Measurements from ENCODE around the gene CLCN7.

The CLCN7 gene

DNA sequence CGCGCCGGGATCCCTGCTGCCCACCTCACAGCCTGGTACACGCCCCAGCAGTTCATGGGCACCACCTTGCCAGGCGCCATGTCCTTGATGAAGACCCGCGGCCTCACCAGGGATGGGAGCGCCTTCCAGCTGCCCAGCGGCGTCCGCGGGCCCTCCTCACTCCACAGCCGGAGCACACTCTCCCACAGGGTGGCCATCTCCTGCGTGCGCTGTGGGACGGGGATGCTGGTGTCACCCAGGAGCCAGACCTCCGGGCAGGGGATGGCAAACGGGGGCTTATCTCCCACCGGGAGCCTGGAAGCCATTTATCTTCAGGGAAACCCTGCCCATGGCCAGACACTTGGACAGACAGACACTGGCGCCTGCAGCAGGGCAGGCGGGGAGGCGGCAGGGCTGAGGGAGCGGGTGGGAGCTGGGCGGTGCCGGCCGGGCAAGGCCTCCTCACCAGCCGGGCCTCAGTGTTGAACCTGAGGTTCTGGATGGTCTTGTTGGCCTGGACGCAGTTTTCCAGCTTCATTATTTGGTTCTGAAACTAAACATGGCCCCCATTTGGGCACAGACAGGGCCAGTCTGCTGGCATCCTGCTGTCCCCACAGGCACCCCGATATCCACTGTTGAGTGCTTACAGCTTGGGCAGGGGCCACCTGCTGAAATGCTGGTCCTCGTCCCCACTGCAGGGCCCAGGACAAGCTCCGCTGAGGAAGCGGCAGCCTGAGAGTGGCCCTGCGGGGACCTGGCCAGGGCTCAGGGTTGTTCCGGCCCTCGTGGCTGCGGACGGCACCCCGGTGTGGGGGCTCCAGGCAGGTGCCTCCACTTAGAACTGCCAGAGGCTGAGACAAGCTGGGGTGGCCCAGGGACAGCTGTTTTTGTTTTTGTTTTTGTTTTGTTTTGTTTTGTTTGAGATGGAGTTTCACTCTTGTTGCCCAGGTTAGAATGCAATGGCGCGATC is 39.9 kb downstream of the CLCN7 start:
- Mint-ChIP-seq H3K27me3 (peaks cover 22% of the 10 kb centered on the region), H3K27ac (no peak overlapping the region), H3K4me3 (no peak overlapping the region), H3K36me3 (ENCODE audit: low read depth) (peaks cover 49% of the 10 kb centered on the region), H3K4me1 (ENCODE audit: low read depth) (no peaks in the 10 kb centered on the region), H3K9me3 (no peaks in the 10 kb centered on the region)
- intact Hi-C loops (cut with micrococcal nuclease) = no loop called here

- Mint-ChIP-seq H3K4me1 (ENCODE audit: low read depth) (no peaks in the 10 kb centered on the region), H3K27ac (no peak overlapping the region), H3K27me3 (peaks cover 27% of the 10 kb centered on the region), H3K36me3 (ENCODE audit: low read depth) (peaks cover 40% of the 10 kb centered on the region), H3K9me3 (no peaks in the 10 kb centered on the region), H3K4me3 (no peak overlapping the region)
- intact Hi-C loops (cut with micrococcal nuclease) = no loop called here
Measured at GRCh38 chr16:1433756-1434155, 41.1 kb downstream of the CLCN7 start.

DNA sequence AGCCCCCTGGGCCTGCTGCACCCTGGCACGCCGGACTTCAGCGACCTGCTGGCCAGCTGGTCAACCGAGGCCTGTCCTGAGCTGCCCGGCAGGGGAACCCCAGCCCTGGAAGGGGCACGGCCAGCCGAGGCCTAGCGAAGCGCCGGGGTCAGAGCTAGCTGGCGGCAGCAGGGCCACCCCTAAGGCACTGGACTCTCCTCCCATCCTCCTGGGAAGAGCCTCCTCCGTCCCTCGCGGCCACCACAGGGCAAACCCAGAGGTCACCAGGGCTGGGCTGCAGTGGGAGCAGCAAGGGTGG is 41.6 kb downstream of the CLCN7 start:
- no peak overlapping the region for H3K27ac Mint-ChIP-seq
- intact Hi-C loops (cut with micrococcal nuclease) = no loop called here
- no peak overlapping the region for H3K4me3 Mint-ChIP-seq
- no peaks in the 10 kb centered on the region for H3K9me3 Mint-ChIP-seq
- peaks cover 34% of the 10 kb centered on the region for H3K36me3 Mint-ChIP-seq (ENCODE audit: low read depth)
- peaks cover 27% of the 10 kb centered on the region for H3K27me3 Mint-ChIP-seq
- H3K4me1 Mint-ChIP-seq (ENCODE audit: low read depth) = no peaks in the 10 kb centered on the region

DNA sequence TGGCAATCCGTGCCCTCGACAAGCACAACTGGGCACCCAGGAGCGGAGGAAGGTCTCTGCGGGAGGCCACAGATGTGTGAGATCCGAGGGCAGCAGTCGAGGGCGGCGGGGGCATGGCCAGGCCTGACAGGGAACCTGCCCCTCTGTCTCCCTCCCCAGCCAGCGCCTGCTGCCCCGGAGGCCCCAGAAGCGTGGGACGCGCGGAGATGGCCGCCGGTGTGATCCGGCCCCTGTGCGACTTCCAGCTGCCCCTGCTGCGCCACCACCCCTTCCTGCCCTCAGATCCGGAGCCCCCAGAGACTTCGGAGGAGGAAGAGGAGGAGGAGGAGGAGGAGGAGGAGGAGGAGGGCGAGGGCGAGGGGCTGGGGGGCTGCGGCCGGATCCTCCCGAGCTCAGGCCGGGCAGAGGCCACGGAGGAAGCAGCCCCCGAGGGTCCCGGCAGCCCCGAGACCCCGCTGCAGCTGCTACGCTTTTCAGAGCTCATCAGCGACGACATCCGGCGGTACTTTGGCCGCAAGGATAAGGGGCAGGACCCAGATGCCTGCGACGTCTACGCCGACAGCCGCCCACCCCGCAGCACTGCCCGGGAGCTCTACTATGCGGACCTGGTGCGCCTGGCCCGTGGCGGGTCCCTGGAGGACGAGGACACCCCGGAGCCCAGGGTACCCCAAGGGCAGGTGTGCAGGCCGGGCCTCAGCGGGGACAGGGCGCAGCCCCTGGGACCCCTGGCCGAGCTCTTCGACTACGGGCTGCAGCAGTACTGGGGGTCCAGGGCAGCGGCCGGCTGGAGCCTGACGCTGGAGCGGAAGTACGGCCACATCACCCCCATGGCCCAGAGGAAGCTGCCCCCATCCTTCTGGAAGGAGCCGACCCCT is 42.2 kb downstream of the CLCN7 start:
- H3K27ac Mint-ChIP-seq = peak overlapping the region; percentile 23
- H3K36me3 Mint-ChIP-seq (ENCODE audit: low read depth) = peaks cover 29% of the 10 kb centered on the region
- intact Hi-C loops (cut with micrococcal nuclease) = no loop called here
- H3K9me3 Mint-ChIP-seq = no peaks in the 10 kb centered on the region
- no peak overlapping the region for H3K4me3 Mint-ChIP-seq
- H3K27me3 Mint-ChIP-seq = peaks cover 27% of the 10 kb centered on the region
- no peaks in the 10 kb centered on the region for H3K4me1 Mint-ChIP-seq (ENCODE audit: low read depth)

GRCh38 chr16:1431497-1432270 is 43.1 kb downstream of the CLCN7 start:
- peaks cover 23% of the 10 kb centered on the region for H3K36me3 Mint-ChIP-seq (ENCODE audit: low read depth)
- no peaks in the 10 kb centered on the region for H3K4me1 Mint-ChIP-seq (ENCODE audit: low read depth)
- no peak overlapping the region for H3K4me3 Mint-ChIP-seq
- no peaks in the 10 kb centered on the region for H3K9me3 Mint-ChIP-seq
- H3K27me3 Mint-ChIP-seq = peaks cover 27% of the 10 kb centered on the region
- intact Hi-C loops (cut with micrococcal nuclease) = no loop called here
- no peak overlapping the region for H3K27ac Mint-ChIP-seq

DNA sequence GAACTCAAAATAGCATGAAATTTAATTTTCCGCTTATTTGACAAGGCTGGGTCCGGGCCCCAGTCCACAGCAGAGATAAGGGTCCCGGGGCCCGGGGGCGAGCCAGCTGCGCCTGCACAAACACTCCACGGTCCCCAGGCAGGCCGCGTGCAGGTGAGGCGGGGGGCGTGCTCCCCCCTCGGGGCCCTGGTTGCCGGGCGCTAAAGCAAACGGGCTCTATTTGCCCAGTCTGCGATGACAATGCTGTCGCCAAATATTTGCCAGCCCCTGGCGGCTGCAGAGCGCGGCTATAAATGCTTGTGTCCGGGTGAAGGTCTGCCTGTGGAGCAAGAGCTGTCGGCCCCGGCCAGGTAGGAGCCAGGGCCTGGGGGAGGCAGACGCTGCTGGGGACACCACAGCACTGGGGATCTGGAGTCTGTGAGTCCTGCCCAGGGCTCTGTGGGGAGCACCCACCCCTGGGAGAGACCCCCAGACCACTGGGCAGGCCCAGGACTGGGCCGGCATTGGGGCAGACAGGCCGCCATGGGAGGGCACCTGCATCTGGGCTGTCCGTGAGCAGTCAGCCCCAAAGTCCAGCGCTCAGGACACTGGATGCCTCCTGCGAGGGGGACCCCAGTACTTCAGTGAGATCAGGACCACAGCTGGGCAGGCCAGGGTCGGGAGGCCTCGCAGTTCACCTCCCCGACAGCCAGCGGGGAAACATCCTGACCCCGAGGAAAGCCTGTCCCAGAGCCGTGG is 43.9 kb downstream of the CLCN7 start, which contains the start of gene PERCC1:
PERCC1 (plus strand) TSS at position 320 of the 738 bp plus-strand sequence. CDS start 1,516 bp downstream, outside the sequence.
- Mint-ChIP-seq H3K4me3 (no peak within 1 kb of the TSS), H3K27me3 (peaks cover 27% of the 10 kb centered on the region), H3K36me3 (ENCODE audit: low read depth) (peaks cover 15% of the 10 kb centered on the region), H3K9me3 (no peaks in the 10 kb centered on the region), H3K4me1 (ENCODE audit: low read depth) (no peaks in the 10 kb centered on the region), H3K27ac (no peak within 1 kb of the TSS)
- intact Hi-C loops (cut with micrococcal nuclease) = no loop called here

DNA sequence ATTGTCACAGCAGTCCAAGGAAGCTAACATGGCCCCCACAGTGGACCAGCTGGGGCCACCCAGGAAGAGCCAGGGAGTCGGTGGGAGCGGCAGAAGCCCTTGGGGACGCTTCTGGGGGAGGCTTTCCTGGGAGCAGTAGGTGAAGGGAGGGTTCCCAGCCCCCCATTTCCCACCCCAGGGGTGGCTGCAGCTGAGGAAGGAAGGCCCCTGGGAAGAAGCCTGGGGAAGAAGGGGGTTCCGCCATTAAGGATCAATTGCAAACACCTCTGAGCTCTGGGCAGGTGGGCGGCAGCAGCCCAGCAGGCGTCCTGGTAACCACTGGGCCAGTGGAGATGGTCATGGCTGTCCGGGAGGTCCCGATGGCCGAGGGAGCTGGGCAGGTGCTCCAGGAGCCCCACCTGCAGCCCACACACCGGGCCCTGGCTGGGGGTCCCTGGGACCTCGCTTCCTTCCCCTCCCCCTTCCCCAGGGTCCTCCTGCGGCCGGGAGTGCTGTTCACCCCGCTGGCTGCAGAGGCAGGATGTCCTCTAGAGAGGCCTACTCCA is 44.5 kb downstream of the CLCN7 start:
- Mint-ChIP-seq H3K4me3 (no peak overlapping the region), H3K9me3 (no peaks in the 10 kb centered on the region), H3K27ac (no peak overlapping the region), H3K4me1 (ENCODE audit: low read depth) (no peaks in the 10 kb centered on the region), H3K27me3 (peaks cover 27% of the 10 kb centered on the region), H3K36me3 (ENCODE audit: low read depth) (peaks cover 9% of the 10 kb centered on the region)
- intact Hi-C loops (cut with micrococcal nuclease) = no loop called here

GRCh38 chr16:1429631-1430030 is 45.2 kb downstream of the CLCN7 start:
- no peaks in the 10 kb centered on the region for H3K4me1 Mint-ChIP-seq (ENCODE audit: low read depth)
- peaks cover 27% of the 10 kb centered on the region for H3K27me3 Mint-ChIP-seq
- intact Hi-C loops (cut with micrococcal nuclease) = loop anchor here (10.0 kb wide), 1 partner anchor 185 kb away; the partner anchor contains the start of genes CRAMP1 and IFT140
- H3K36me3 Mint-ChIP-seq (ENCODE audit: low read depth) = peaks cover 2% of the 10 kb centered on the region
- H3K4me3 Mint-ChIP-seq = no peak overlapping the region
- no peaks in the 10 kb centered on the region for H3K9me3 Mint-ChIP-seq
- H3K27ac Mint-ChIP-seq = no peak overlapping the region

- Mint-ChIP-seq H3K36me3 (ENCODE audit: low read depth) (no peaks in the 10 kb centered on the region), H3K4me3 (no peak overlapping the region), H3K27me3 (peaks cover 27% of the 10 kb centered on the region), H3K4me1 (ENCODE audit: low read depth) (no peaks in the 10 kb centered on the region), H3K27ac (no peak overlapping the region), H3K9me3 (no peaks in the 10 kb centered on the region)
- intact Hi-C loops (cut with micrococcal nuclease) = loop anchor here (10.0 kb wide), 1 partner anchor 186 kb away; the partner anchor contains the start of genes CRAMP1 and IFT140
Measured at GRCh38 chr16:1429012-1429411, 45.8 kb downstream of the CLCN7 start.

DNA sequence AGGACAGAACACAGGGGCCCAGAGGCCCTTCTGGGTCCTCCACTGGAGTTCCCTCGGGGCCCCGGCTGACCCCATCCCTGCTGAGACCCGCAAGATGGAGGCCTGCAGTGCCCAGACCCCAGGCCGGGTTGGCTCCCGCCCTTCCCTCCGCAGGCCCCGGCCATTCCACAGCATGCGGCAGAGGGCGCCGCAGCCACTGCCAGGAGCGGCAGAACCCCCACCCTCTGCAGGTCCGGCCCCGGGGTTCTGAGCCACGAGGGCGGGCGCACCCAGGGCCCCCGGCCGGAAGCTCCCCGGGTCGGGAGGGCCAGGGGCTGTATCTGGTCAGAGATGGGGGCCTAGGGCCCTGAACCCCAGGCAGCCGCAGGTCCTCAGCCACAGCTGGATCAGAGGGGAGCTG is 46.3 kb downstream of the CLCN7 start:
- intact Hi-C loops (cut with micrococcal nuclease) = loop anchor here (10.0 kb wide), 1 partner anchor 186 kb away; the partner anchor contains the start of genes CRAMP1 and IFT140
- Mint-ChIP-seq H3K36me3 (ENCODE audit: low read depth) (no peaks in the 10 kb centered on the region), H3K27ac (peak overlapping the region; percentile 70), H3K4me1 (ENCODE audit: low read depth) (no peaks in the 10 kb centered on the region), H3K4me3 (peak overlapping the region; percentile 48), H3K27me3 (peaks cover 27% of the 10 kb centered on the region), H3K9me3 (no peaks in the 10 kb centered on the region)

GRCh38 chr16:1427473-1428461 is 47.1 kb downstream of the CLCN7 start:
- Mint-ChIP-seq H3K36me3 (ENCODE audit: low read depth) (no peaks in the 10 kb centered on the region), H3K27ac (peak overlapping the region; percentile 70), H3K4me3 (peak overlapping the region; percentile 48), H3K9me3 (no peaks in the 10 kb centered on the region), H3K4me1 (ENCODE audit: low read depth) (no peaks in the 10 kb centered on the region), H3K27me3 (peaks cover 24% of the 10 kb centered on the region)
- intact Hi-C loops (cut with micrococcal nuclease) = loop anchor here (10.0 kb wide), 1 partner anchor 187 kb away; the partner anchor contains the start of genes CRAMP1 and IFT140
